Neural progenitor cell (in vitro differentiated cells): ENCODE results near the gene MORN1. TPM values are rescaled to one million over a fixed set of nuclear protein-coding genes. Genes with fewer than 3 reads are reported as not detected.
"Not testable (repeated sequence)": the region's sequence is repeated elsewhere in the genome, so short reads cannot be mapped to it uniquely, and the experiment has no call there.

ENCODE experiments used
- DNase-seq: peaks from one replicate; pipeline ENCODE4 v3.0.0-alpha.2; 2016; ENCODE audit warnings: low spot score
- H2AFZ ChIP-seq: fragments of 200-600 bp; sonication (generic); replicated peaks from 2 replicates; pipeline ENCODE4 v1.6.1; 2016; ENCODE audit warnings: antibody characterized with exemption
- H3F3A ChIP-seq: fragments of 200-600 bp; sonication (generic); 2 replicates; pipeline ENCODE4 v1.6.1; 2016; ENCODE audit warnings: antibody characterized with exemption, low read depth
- H3K27ac ChIP-seq: fragments of 200-600 bp; sonication (generic); 2 replicates; pipeline ENCODE4 v1.5.1; 2016; ENCODE audit warnings: mild to moderate bottlenecking
- H3K27me3 ChIP-seq: fragments of 200-600 bp; sonication (generic); 2 replicates; pipeline ENCODE4 v1.6.1; 2016; ENCODE audit warnings: mild to moderate bottlenecking, moderate library complexity
- H3K36me3 ChIP-seq: fragments of 200-600 bp; sonication (generic); 2 replicates; pipeline ENCODE4 v1.5.1; 2016
- H3K4me1 ChIP-seq: fragments of 200-600 bp; sonication (generic); 2 replicates; pipeline ENCODE4 v1.6.1; 2016; ENCODE audit warnings: mixed run types
- H3K4me2 ChIP-seq: fragments of 200-600 bp; sonication (generic); 2 replicates; pipeline ENCODE4 v1.6.1; 2016
- H3K4me3 ChIP-seq: fragments of 200-600 bp; sonication (generic); 2 replicates; pipeline ENCODE4 v1.5.1; 2016
- H3K79me2 ChIP-seq: fragments of 200-600 bp; sonication (generic); 2 replicates; pipeline ENCODE4 v1.6.1; 2016; ENCODE audit warnings: low read depth
- H3K9ac ChIP-seq: fragments of 200-600 bp; sonication (generic); 2 replicates; pipeline ENCODE4 v1.6.1; 2016
- H3K9me3 ChIP-seq: fragments of 200-600 bp; sonication (generic); 2 replicates; pipeline ENCODE4 v1.5.1; 2016; ENCODE audit warnings: low read depth
- H4K20me1 ChIP-seq: fragments of 200-600 bp; sonication (generic); 2 replicates; pipeline ENCODE4 v1.6.1; 2016; ENCODE audit warnings: low read depth
- H3K27ac Mint-ChIP-seq: 3 replicates; pipeline ENCODE4 v1.8.0; 2021; ENCODE audit warnings: mixed read lengths
- H3K27me3 Mint-ChIP-seq: 2 replicates; pipeline ENCODE4 v1.8.0; 2022; ENCODE audit warnings: low read depth, mild to moderate bottlenecking, inconsistent platforms, moderate library complexity, mixed read lengths; ENCODE audit not compliant: insufficient read depth
- H3K36me3 Mint-ChIP-seq: 3 replicates; pipeline ENCODE4 v1.8.0; 2021; ENCODE audit warnings: mixed read lengths
- H3K4me1 Mint-ChIP-seq: 3 replicates; pipeline ENCODE4 v1.8.0; 2021; ENCODE audit warnings: mixed read lengths
- H3K4me3 Mint-ChIP-seq: 3 replicates; pipeline ENCODE4 v1.8.0; 2021; ENCODE audit warnings: mild to moderate bottlenecking, moderate library complexity, mixed read lengths
- H3K9me3 Mint-ChIP-seq: 3 replicates; pipeline ENCODE4 v1.8.0; 2020; ENCODE audit warnings: mixed read lengths
- CTCF ChIP-seq: fragments of 200-600 bp; sonication (generic); IDR thresholded peaks from 2 replicates; pipeline ENCODE4 v1.5.1; 2017; ENCODE audit warnings: antibody characterized with exemption, mild to moderate bottlenecking
- EZH2 ChIP-seq: fragments of 200-600 bp; sonication (generic); IDR thresholded peaks from 2 replicates; pipeline ENCODE4 v1.6.1; 2017; ENCODE audit warnings: antibody characterized with exemption, mild to moderate bottlenecking, moderate library complexity
- EZH2phosphoT487 ChIP-seq: fragments of 200-600 bp; sonication (generic); IDR thresholded peaks from 2 replicates; pipeline ENCODE4 v1.6.1; 2017; ENCODE audit warnings: antibody characterized with exemption
- total RNA-seq: library from RNA; depleted of rRNA; stranded (reverse); fragments of >200 nt; gene quantifications from 2 replicates; pipeline ENCODE4 v1.2.3, GENCODE V29; 2015; ENCODE audit warnings: low replicate concordance

Gene MORN1
- total RNA-seq, 1 donor from 2014 or later: 7.0 TPM

- Histone ChIP-seq H3K4me3 (no peak overlapping the region), H3F3A (no peaks in the 10 kb centered on the region), H3K4me1 (peaks cover 3% of the 10 kb centered on the region), H3K36me3 (no peaks in the 10 kb centered on the region), H3K27ac (no peak overlapping the region), H4K20me1 (peaks cover 88% of the 10 kb centered on the region), H3K4me2 (no peak overlapping the region), H3K9me3 (no peaks in the 10 kb centered on the region), H3K27me3 (no peaks in the 10 kb centered on the region), H3K79me2 (peaks cover 79% of the 10 kb centered on the region), H2AFZ (no peak overlapping the region), H3K9ac (no peak overlapping the region)
- Mint-ChIP-seq H3K9me3 (no peaks in the 10 kb centered on the region), H3K27me3 (peaks cover 3% of the 10 kb centered on the region), H3K27ac (peak overlapping the region; percentile 33), H3K4me3 (no peak overlapping the region), H3K36me3 (peaks cover 7% of the 10 kb centered on the region), H3K4me1 (peaks cover 20% of the 10 kb centered on the region)
- TF ChIP-seq CTCF: no peak
- no peak for TF ChIP-seq EZH2
- TF ChIP-seq EZH2phosphoT487: no peak
- no peak for DNase-seq
Observed at GRCh38 chr1:2298685-2299084, 92.7 kb downstream of the MORN1 start.

- Mint-ChIP-seq H3K36me3 (peaks cover 9% of the 10 kb centered on the region), H3K27ac (no peak overlapping the region), H3K27me3 (peaks cover 3% of the 10 kb centered on the region), H3K4me3 (no peak overlapping the region), H3K4me1 (peaks cover 20% of the 10 kb centered on the region), H3K9me3 (no peaks in the 10 kb centered on the region)
- no peak for TF ChIP-seq EZH2phosphoT487
- no peak for TF ChIP-seq EZH2
- no peak for TF ChIP-seq CTCF
- Histone ChIP-seq H4K20me1 (peaks cover 91% of the 10 kb centered on the region), H2AFZ (no peak overlapping the region), H3K4me1 (peaks cover 3% of the 10 kb centered on the region), H3K4me3 (no peak overlapping the region), H3K9me3 (no peaks in the 10 kb centered on the region), H3F3A (no peaks in the 10 kb centered on the region), H3K4me2 (no peak overlapping the region), H3K9ac (no peak overlapping the region), H3K27ac (no peak overlapping the region), H3K79me2 (peaks cover 92% of the 10 kb centered on the region), H3K27me3 (no peaks in the 10 kb centered on the region), H3K36me3 (no peaks in the 10 kb centered on the region)
- DNase-seq: no peak
Observed at GRCh38 chr1:2297246-2298011, 93.9 kb downstream of the MORN1 start.

DNA sequence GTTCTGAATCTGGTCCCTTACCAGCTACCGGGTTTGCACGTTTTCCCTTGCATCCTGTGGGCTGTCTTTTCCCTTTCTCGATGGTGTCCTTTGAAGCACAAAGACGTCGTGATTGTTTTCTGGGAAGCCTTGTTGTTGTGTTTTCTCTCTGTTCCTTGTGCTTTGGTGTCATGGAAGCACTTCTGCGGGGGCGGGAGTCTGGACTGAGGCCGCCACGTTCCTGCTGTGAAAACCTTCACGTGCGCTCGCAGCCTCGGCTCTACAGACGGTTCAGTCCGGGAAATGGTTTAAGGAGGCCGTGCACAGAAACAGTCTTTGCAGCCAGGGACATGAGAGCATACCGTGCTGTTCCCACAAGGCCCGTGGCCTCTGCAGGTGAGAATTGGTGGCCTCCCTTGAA, 94.7 kb downstream of the MORN1 start:
- Histone ChIP-seq H3K4me2 (no peak overlapping the region), H3K9ac (no peak overlapping the region), H3K79me2 (peaks cover 97% of the 10 kb centered on the region), H3K9me3 (no peaks in the 10 kb centered on the region), H3F3A (no peaks in the 10 kb centered on the region), H3K27me3 (no peaks in the 10 kb centered on the region), H2AFZ (no peak overlapping the region), H3K4me3 (no peak overlapping the region), H3K4me1 (peaks cover 3% of the 10 kb centered on the region), H3K36me3 (no peaks in the 10 kb centered on the region), H4K20me1 (peaks cover 90% of the 10 kb centered on the region), H3K27ac (no peak overlapping the region)
- TF ChIP-seq EZH2 (no peak), CTCF (no peak), EZH2phosphoT487 (no peak)
- no peak for DNase-seq
- H3K4me3 Mint-ChIP-seq: no peak overlapping the region
- H3K9me3 Mint-ChIP-seq: no peaks in the 10 kb centered on the region
- H3K27me3 Mint-ChIP-seq: peaks cover 6% of the 10 kb centered on the region
- H3K36me3 Mint-ChIP-seq: peaks cover 9% of the 10 kb centered on the region
- peak overlapping the region; percentile 89 for H3K27ac Mint-ChIP-seq
- H3K4me1 Mint-ChIP-seq: peaks cover 24% of the 10 kb centered on the region

- peaks cover 89% of the 10 kb centered on the region for H4K20me1 ChIP-seq
- DNase-seq, H3K9me3 Mint-ChIP-seq, H2AFZ ChIP-seq, H3K27ac ChIP-seq, H3K27me3 ChIP-seq, H3K36me3 Mint-ChIP-seq, H3K4me3 ChIP-seq, H3K4me3 Mint-ChIP-seq, H3K4me2 ChIP-seq, H3K27me3 Mint-ChIP-seq, H3K9ac ChIP-seq, H3K4me1 ChIP-seq, H3F3A ChIP-seq, H3K9me3 ChIP-seq, H3K36me3 ChIP-seq: not testable (repeated sequence)
- Mint-ChIP-seq H3K27ac (peak overlapping the region; percentile 89), H3K4me1 (peaks cover 26% of the 10 kb centered on the region)
- H3K79me2 ChIP-seq: peaks cover 97% of the 10 kb centered on the region
Observed at GRCh38 chr1:2296211-2296610, 95.1 kb downstream of the MORN1 start.
